Upper lobe of left lung (tissue), 6 donors: Measurements from ENCODE around the gene FDXR. TPM values are rescaled to one million over a fixed set of nuclear protein-coding genes. Genes with fewer than 3 reads are reported as not detected.

Experiments
- ATAC-seq, 2 donors: fragments of 200-7000 bp; cut with Tn5 transposase; one replicate each; pipeline ENCODE4 v1.9.1; 2022; ENCODE audit warnings: mild to moderate bottlenecking in 2 of 2, moderate library complexity in 2 of 2; ENCODE audit not compliant: low FRiP score in 2 of 2
- DNase-seq, 2 donors: peaks; one replicate each; pipeline ENCODE4 v3.0.0-alpha.2; 2019 to 2020
- H3K27ac ChIP-seq, 4 donors: fragments of 200-600 bp; sonication (generic); one replicate each; pipeline ENCODE4 v1.5.1; 2016 to 2019
- H3K27me3 ChIP-seq, 4 donors: fragments of 200-600 bp; sonication (generic); one replicate each; pipeline ENCODE4 v1.5.1; 2017 to 2019
- H3K36me3 ChIP-seq, 4 donors: fragments of 200-600 bp; sonication (generic); one replicate each; pipeline ENCODE4 v1.5.1; 2016 to 2019
- H3K4me1 ChIP-seq, 4 donors: fragments of 200-600 bp; sonication (generic); one replicate each; pipeline ENCODE4 v1.5.1; 2018 to 2019
- H3K4me3 ChIP-seq, 4 donors: fragments of 200-600 bp; sonication (generic); one replicate each; pipeline ENCODE4 v1.5.1; 2017 to 2019; ENCODE audit warnings: mild to moderate bottlenecking in 2 of 4, moderate library complexity in 1 of 4
- H3K9me3 ChIP-seq, 4 donors: fragments of 200-600 bp; sonication (generic); one replicate each; pipeline ENCODE4 v1.5.1; 2018 to 2019
- CTCF ChIP-seq, 6 experiments: fragments of 450-650 bp in 4 of 6; fragments of 200-600 bp in 2 of 6; sonication (generic) in 2 of 6; IDR thresholded peaks; one replicate each; pipeline ENCODE4 v1.5.1; 2016 to 2019; ENCODE audit warnings: antibody characterized with exemption in 6 of 6
- EP300 ChIP-seq, 4 donors: sonication (generic); formaldehyde crosslinking; IDR thresholded peaks; one replicate each; pipeline ENCODE4 v1.5.1; 2017; ENCODE audit warnings: antibody characterized with exemption in 4 of 4, control low read depth in 2 of 4
- POLR2A ChIP-seq, 4 donors: fragments of 450-650 bp; IDR thresholded peaks; one replicate each; pipeline ENCODE4 v1.5.1; 2016 to 2017; ENCODE audit warnings: antibody characterized with exemption in 4 of 4, mild to moderate bottlenecking in 2 of 4
- POLR2AphosphoS5 ChIP-seq, 2 donors: sonication (generic); formaldehyde crosslinking; IDR thresholded peaks; one replicate each; pipeline ENCODE4 v1.5.1; 2017; ENCODE audit warnings: antibody characterized with exemption in 2 of 2
- WGBS, 2 donors: methylation state at CpG; one replicate each; pipeline ENCODE4 v1.1.5; 2017 to 2018; 5-methylcytosine and 5-hydroxymethylcytosine counted together
- total RNA-seq, 6 donors: library from RNA; depleted of rRNA in 4 of 6; stranded (reverse); fragments of >200 nt in 4 of 6; gene quantifications; one replicate each; pipeline versions ENCODE4 v1.1.0 to v1.2.1, GENCODE V29; 2016 to 2021
- donor health status: DM: no; HTN: no; CAD: no; lungs with moderate emphysema.
- donor health status: DM: no; HTN: yes; CAD: no; lungs with severe emphysema.

Gene FDXR
- total RNA-seq, 6 donors from 2014 or later, result 6.8 to 15.1 (median 10.8) TPM

- Histone ChIP-seq H3K4me3 (no peak overlapping the region), H3K27ac (no peak overlapping the region), H3K36me3 (no peaks in the 10 kb centered on the region), H3K4me1 (peaks cover 26 to 31% (median 29%) of the 10 kb centered on the region in 4 donors), H3K27me3 (peaks cover 2 to 38% (median 29%) of the 10 kb centered on the region in 4 donors), H3K9me3 (no peaks in the 10 kb centered on the region)
- TF ChIP-seq POLR2A (IDR thresholded peaks at IDR 0.05) (no peak), CTCF (IDR thresholded peaks at IDR 0.05) (no peak), POLR2AphosphoS5 (IDR thresholded peaks at IDR 0.05) (no peak), EP300 (IDR thresholded peaks at IDR 0.05) (no peak)
- WGBS, 2 donors, result 59 to 60% methylated on average over 8 to 12 of the region's 12 CpGs
- no peak for DNase-seq
- no peak for ATAC-seq
Measured at GRCh38 chr17:74858672-74859458, 13.9 kb downstream of the FDXR start.

GRCh38 chr17:74857191-74857590, 15.6 kb downstream of the FDXR start:
- TF ChIP-seq EP300 (IDR thresholded peaks at IDR 0.05) (no peak), POLR2A (IDR thresholded peaks at IDR 0.05) (no peak), POLR2AphosphoS5 (IDR thresholded peaks at IDR 0.05) (no peak), CTCF (IDR thresholded peaks at IDR 0.05) (no peak)
- H3K4me1 ChIP-seq, result peaks cover 31 to 41% (median 36%) of the 10 kb centered on the region in 4 donors
- H3K27me3 ChIP-seq, result peaks cover 2 to 48% (median 36%) of the 10 kb centered on the region in 4 donors
- ATAC-seq (no peak), DNase-seq (no peak)
- H3K4me3 ChIP-seq, result no peak overlapping the region
- WGBS, 2 donors, result 66 to 70% methylated on average over 4 of the region's 4 CpGs
- no peak overlapping the region for H3K27ac ChIP-seq
- H3K36me3 ChIP-seq, result no peaks in the 10 kb centered on the region
- H3K9me3 ChIP-seq, result no peaks in the 10 kb centered on the region

GRCh38 chr17:74856112-74856511, 16.7 kb downstream of the FDXR start:
- no peak for ATAC-seq
- DNase-seq, result no peak
- Histone ChIP-seq H3K9me3 (no peaks in the 10 kb centered on the region), H3K27ac (no peak overlapping the region), H3K27me3 (peaks cover 2 to 48% (median 35%) of the 10 kb centered on the region in 4 donors), H3K4me1 (peaks cover 20 to 32% (median 30%) of the 10 kb centered on the region in 4 donors), H3K36me3 (no peaks in the 10 kb centered on the region), H3K4me3 (no peak overlapping the region)
- no peak for TF ChIP-seq POLR2AphosphoS5 (IDR thresholded peaks at IDR 0.05)
- TF ChIP-seq POLR2A (IDR thresholded peaks at IDR 0.05), result no peak
- no peak for TF ChIP-seq CTCF (IDR thresholded peaks at IDR 0.05)
- no peak for TF ChIP-seq EP300 (IDR thresholded peaks at IDR 0.05)
- 76 to 85% methylated on average over 7 of the region's 7 CpGs for WGBS, 2 donors

DNA sequence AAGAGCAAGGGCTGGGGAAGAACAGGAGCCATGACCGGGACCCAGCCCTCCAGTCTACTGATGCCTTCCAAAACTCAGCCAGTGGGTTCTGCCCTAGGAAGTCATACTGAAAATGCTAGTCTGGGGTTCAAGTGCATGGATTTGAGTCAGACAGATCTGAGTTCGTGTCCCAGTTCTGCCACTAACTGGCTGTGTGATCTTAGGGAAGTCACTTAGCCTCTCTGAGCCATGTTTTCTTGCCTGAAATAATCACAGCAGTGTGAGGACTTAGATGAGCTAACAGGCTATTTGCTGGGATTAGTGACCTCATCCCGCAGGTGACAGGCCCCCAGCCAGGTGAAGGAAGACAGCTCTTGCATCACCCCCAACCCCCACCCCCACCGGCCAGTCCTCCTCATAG, 17.5 kb downstream of the FDXR start:
- ATAC-seq, result no peak
- 88 to 93% methylated on average over 3 to 4 of the region's 4 CpGs for WGBS, 2 donors

More for the DNA sequence above, 17.5 kb downstream of the FDXR start:
- DNase-seq, result no peak
- Histone ChIP-seq H3K4me1 (peaks cover 12 to 24% (median 22%) of the 10 kb centered on the region in 4 donors), H3K36me3 (no peaks in the 10 kb centered on the region), H3K4me3 (no peak overlapping the region), H3K27ac (no peak overlapping the region), H3K27me3 (peaks cover 2 to 43% (median 27%) of the 10 kb centered on the region in 4 donors), H3K9me3 (no peaks in the 10 kb centered on the region)
- TF ChIP-seq POLR2AphosphoS5 (IDR thresholded peaks at IDR 0.05), result no peak
- TF ChIP-seq POLR2A (IDR thresholded peaks at IDR 0.05), result no peak
- no peak for TF ChIP-seq EP300 (IDR thresholded peaks at IDR 0.05)
- no peak for TF ChIP-seq CTCF (IDR thresholded peaks at IDR 0.05)
